H1 (cell line): Measurements from ENCODE around the gene MAGEB10. TPM values are rescaled to one million over a fixed set of nuclear protein-coding genes. Genes with fewer than 3 reads are reported as not detected.

Experiments used
- CTCF ChIA-PET: fragments of 300-600 bp; sonication (Branson Sonifier 250); formaldehyde crosslinking; loops from one replicate; lab custom pipeline; 2021; ENCODE audit not compliant: partially characterized antibody; lab: Charles Lee
- POLR2A ChIA-PET: fragments of 300-600 bp; sonication (Branson Sonifier 250); formaldehyde crosslinking; loops from one replicate; lab custom pipeline; 2021; ENCODE audit warnings: inconsistent platforms; ENCODE audit not compliant: partially characterized antibody; lab: Charles Lee
- DNase-seq, 2 experiments: peaks; one replicate each; pipeline versions ENCODE4 v3.0.0 to v3.0.0-alpha.2; 2010 to 2022; ENCODE audit warnings: low spot score in 2 of 2, low read depth in 1 of 2, mixed read lengths in 1 of 2
- FAIRE-seq: peaks from 2 replicates; lab custom pipeline; 2011; peaks lifted over from hg19 to GRCh38; lab: Jason Lieb, UNC
- H2AFZ ChIP-seq: 2 replicates; pipeline ENCODE4 v1.8.1; 2012; ENCODE audit warnings: low read length, inconsistent platforms
- H2AK5ac ChIP-seq: 2 replicates; pipeline ENCODE4 v1.6.1; 2013; ENCODE audit warnings: low read depth, low read length
- H2BK120ac ChIP-seq: replicated peaks from 2 replicates; pipeline ENCODE3; 2013; ENCODE audit warnings: low read depth, low read length, inconsistent platforms
- H2BK12ac ChIP-seq: 2 replicates; pipeline ENCODE4 v1.6.1; 2013; ENCODE audit warnings: low read depth, low read length
- H2BK15ac ChIP-seq: 2 replicates; pipeline ENCODE4 v1.6.1; 2013; ENCODE audit warnings: low read length
- H2BK20ac ChIP-seq: 2 replicates; pipeline ENCODE4 v1.6.1; 2013; ENCODE audit warnings: low read length
- H2BK5ac ChIP-seq: 2 replicates; pipeline ENCODE4 v1.6.1; 2013; ENCODE audit warnings: low read depth, low read length
- H3K14ac ChIP-seq: 2 replicates; pipeline ENCODE4 v1.6.1; 2013; ENCODE audit warnings: inconsistent platforms; ENCODE audit not compliant: insufficient read length
- H3K18ac ChIP-seq: 2 replicates; pipeline ENCODE4 v1.6.1; 2013; ENCODE audit warnings: low read length; ENCODE audit errors: extremely low read depth
- H3K23ac ChIP-seq: 2 replicates; pipeline ENCODE4 v1.6.1; 2013; ENCODE audit warnings: inconsistent platforms; ENCODE audit not compliant: insufficient read length
- H3K23me2 ChIP-seq: 2 replicates; pipeline ENCODE4 v1.6.1; 2013; ENCODE audit warnings: low read depth, low read length
- H3K27ac ChIP-seq: 2 replicates; pipeline ENCODE4 v1.6.1; 2011; ENCODE audit warnings: low read depth, low read length, inconsistent platforms
- H3K27me3 ChIP-seq, 4 experiments: replicated peaks in 1 of 4; 1 replicate in 1 of 4; 2 replicates in 3 of 4; pipeline versions ENCODE4 v1.6.1 to v1.8.1; 2011 to 2013; ENCODE audit warnings: low read length in 3 of 4, mild to moderate bottlenecking in 3 of 4, inconsistent platforms in 2 of 4, mixed read lengths in 2 of 4, moderate library complexity in 1 of 4; ENCODE audit not compliant: control insufficient read depth in 3 of 4, insufficient read depth in 3 of 4; ENCODE audit errors: extremely low read depth in 1 of 4
- H3K36me3 ChIP-seq, 4 experiments: 2 replicates each; pipeline versions ENCODE4 v1.6.1 to v1.8.1; 2011 to 2013; ENCODE audit warnings: mild to moderate bottlenecking in 4 of 4, low read length in 3 of 4, moderate library complexity in 2 of 4, control low read depth in 1 of 4, inconsistent platforms in 1 of 4; ENCODE audit not compliant: insufficient read depth in 4 of 4, control insufficient read depth in 2 of 4
- H3K4ac ChIP-seq: replicated peaks from 2 replicates; pipeline ENCODE3; 2013; ENCODE audit warnings: low read length, low read depth, mixed read lengths, inconsistent platforms; ENCODE audit not compliant: insufficient read length
- H3K4me1 ChIP-seq, 4 experiments: replicated peaks in 1 of 4; 1 replicate in 1 of 4; 2 replicates in 3 of 4; pipeline versions ENCODE4 v1.6.1 to v1.8.1; 2011 to 2013; ENCODE audit warnings: low read length in 3 of 4, inconsistent platforms in 2 of 4, mixed read lengths in 1 of 4; ENCODE audit not compliant: insufficient read depth in 4 of 4, control insufficient read depth in 3 of 4
- H3K4me2 ChIP-seq, 2 experiments: 2 replicates each; pipeline versions ENCODE4 v1.6.1 to v1.8.1; 2011 to 2013; ENCODE audit warnings: low read depth in 2 of 2, low read length in 2 of 2, control low read depth in 1 of 2, inconsistent platforms in 1 of 2, mild to moderate bottlenecking in 1 of 2; ENCODE audit not compliant: insufficient read depth in 1 of 2
- H3K4me3 ChIP-seq, 4 experiments: fragments of 200-600, 300-600 bp in 1 of 4; sonication (generic), shearing (Covaris generic), sonication (Bioruptor Twin) in 1 of 4; 2 replicates each; pipeline versions ENCODE4 v1.5.1 to v1.8.1; 2011 to 2016; ENCODE audit warnings: low read length in 4 of 4, low read depth in 3 of 4, control low read depth in 2 of 4, inconsistent platforms in 2 of 4, mild to moderate bottlenecking in 2 of 4, mixed read lengths in 1 of 4, moderate library complexity in 1 of 4; ENCODE audit not compliant: insufficient read depth in 2 of 4; ENCODE audit errors: extremely low read depth in 1 of 4
- H3K56ac ChIP-seq: replicated peaks from 2 replicates; pipeline ENCODE3; 2013; ENCODE audit warnings: low read depth, mild to moderate bottlenecking, mixed read lengths, low read length, inconsistent platforms; ENCODE audit not compliant: insufficient read length
- H3K79me1 ChIP-seq: 2 replicates; pipeline ENCODE4 v1.6.1; 2013; ENCODE audit warnings: low read depth, low read length, control low read depth
- H3K79me2 ChIP-seq, 2 experiments: 2 replicates each; pipeline versions ENCODE4 v1.6.1 to v1.8.1; 2012 to 2013; ENCODE audit warnings: low read length in 2 of 2, mild to moderate bottlenecking in 2 of 2, inconsistent platforms in 1 of 2; ENCODE audit not compliant: insufficient read depth in 2 of 2, control insufficient read depth in 1 of 2
- H3K9ac ChIP-seq, 4 experiments: replicated peaks in 1 of 4; 1 replicate in 1 of 4; 2 replicates in 3 of 4; pipeline versions ENCODE4 v1.6.1 to v1.8.1; 2011 to 2013; ENCODE audit warnings: low read depth in 3 of 4, low read length in 3 of 4, control low read depth in 2 of 4, mild to moderate bottlenecking in 2 of 4, moderate library complexity in 2 of 4, inconsistent platforms in 1 of 4; ENCODE audit errors: extremely low read depth in 1 of 4
- H3K9me3 ChIP-seq, 2 experiments: 2 replicates each; pipeline versions ENCODE4 v1.6.1 to v1.8.1; 2012 to 2013; ENCODE audit warnings: mild to moderate bottlenecking in 2 of 2, moderate library complexity in 2 of 2, control low read depth in 1 of 2, inconsistent platforms in 1 of 2, low read depth in 1 of 2, low read length in 1 of 2, mixed read lengths in 1 of 2; ENCODE audit not compliant: insufficient read depth in 2 of 2
- H4K20me1 ChIP-seq, 2 experiments: replicated peaks in 1 of 2; 2 replicates each; pipeline versions ENCODE3 to v1.8.1; 2011 to 2013; ENCODE audit warnings: inconsistent platforms in 2 of 2, low read length in 2 of 2, mild to moderate bottlenecking in 1 of 2; ENCODE audit not compliant: insufficient read depth in 2 of 2, control insufficient read depth in 1 of 2
- H4K5ac ChIP-seq: 2 replicates; pipeline ENCODE4 v1.6.1; 2013; ENCODE audit warnings: low read length, low read depth, mixed read lengths, inconsistent platforms; ENCODE audit not compliant: insufficient read length
- H4K8ac ChIP-seq: 2 replicates; pipeline ENCODE4 v1.8.0; 2013; ENCODE audit warnings: mild to moderate bottlenecking, moderate library complexity, low read length, inconsistent platforms; ENCODE audit not compliant: insufficient read depth; ENCODE audit errors: extremely low read depth
- H4K91ac ChIP-seq: replicated peaks from 2 replicates; pipeline ENCODE3; 2013; ENCODE audit warnings: low read length, mixed read lengths, inconsistent platforms; ENCODE audit not compliant: insufficient read length
- MAFK ChIP-seq: IDR thresholded peaks from 2 replicates; pipeline ENCODE4 v1.6.1; 2012; ENCODE audit warnings: low read depth, mild to moderate bottlenecking, improper control_type of control experiment, low read length
- TBP ChIP-seq: IDR thresholded peaks from 2 replicates; pipeline ENCODE4 v1.6.1; 2011; ENCODE audit warnings: low read depth, low read length, improper control_type of control experiment
- WGBS, 2 experiments: shearing (Covaris generic) in 1 of 2; methylation state at CpG; one replicate each; pipeline versions ENCODE4 v1.1.6 to v1.1.7; 2013 to 2015; ENCODE audit warnings: low lambda C conversion rate in 2 of 2, mixed read lengths in 2 of 2, inconsistent platforms in 1 of 2, low coverage in 1 of 2, missing lambda C conversion rate in 1 of 2; ENCODE audit not compliant: insufficient replicate concordance in 2 of 2, insufficient coverage in 1 of 2, insufficient read length in 1 of 2; ENCODE audit errors: extremely low coverage in 1 of 2, missing lambda C conversion rate in 1 of 2; 5-methylcytosine and 5-hydroxymethylcytosine counted together
- polyA plus RNA-seq, 7 experiments: library from polyadenylated mRNA; depleted of rRNA in 3 of 7; stranded (reverse) in 5 of 7; unstranded in 2 of 7; fragments of >200 nt in 5 of 7; fragments of 200-250 nt in 2 of 7; gene quantifications; 1 replicate in 5 of 7; 2 replicates in 1 of 7; 4 replicates in 1 of 7; pipeline versions ENCODE4 v1.2.1 to v1.2.3, GENCODE V29; 2011 to 2013; ENCODE audit warnings: missing spikeins in 2 of 7, mixed read lengths in 2 of 7
- total RNA-seq: library from RNA; stranded (reverse); fragmentation: NEBNext Ultra II Directional; extraction: Animal tissue kit (Norgen Biotek cat#: 25700); gene quantifications from 2 replicates; pipeline ENCODE4 v1.2.1, GENCODE V29; 2021

Gene MAGEB10
- total and polyA plus RNA-seq, 2 of the 8 experiments (the other 6 are each of a cell fraction or from before 2014, with no cell fraction given): not detected

GRCh38 chrX:27842859-27843258 lies 35.1 kb downstream of the MAGEB10 start:
- no peak for FAIRE-seq
- 97% methylated on average over 4 of the region's 4 CpGs; no CpG with 5 or more reads in 1 of the 2 experiments for WGBS, 2 experiments
- no peaks in the 10 kb centered on the region; a peak in 1 of 7 replicates for H3K4me1 ChIP-seq

More at GRCh38 chrX:27842859-27843258, 35.1 kb downstream of the MAGEB10 start:
- Histone ChIP-seq H3K79me2 (no peaks in the 10 kb centered on the region), H3K4me2 (no peak overlapping the region), H2BK5ac (no peak overlapping the region), H2AFZ (no peak overlapping the region), H4K20me1 (no peaks in the 10 kb centered on the region), H3K9ac (no peak overlapping the region), H2BK15ac (no peak overlapping the region), H4K8ac (no peak overlapping the region)
- POLR2A ChIA-PET: no interaction called here
- TF ChIP-seq MAFK: peak; percentile 52; the same call in 1 of the 2 replicates
- TF ChIP-seq TBP: no peak
- TF ChIP-seq, all 59 proteins: peak for 1
- no peak overlapping the region for H2BK12ac ChIP-seq
- no peak overlapping the region for H3K27ac ChIP-seq
- no peak overlapping the region for H4K5ac ChIP-seq
- CTCF ChIA-PET: no interaction called here
- H3K27me3 ChIP-seq: no peaks in the 10 kb centered on the region
- no peak overlapping the region for H3K4ac ChIP-seq
- H4K91ac ChIP-seq: no peak overlapping the region
- no peaks in the 10 kb centered on the region for H3K79me1 ChIP-seq
- no peak overlapping the region for H2BK20ac ChIP-seq
- H2AK5ac ChIP-seq: no peak overlapping the region
- H3K4me3 ChIP-seq: no peak overlapping the region
- H2BK120ac ChIP-seq: no peak overlapping the region
- H3K56ac ChIP-seq: no peak overlapping the region
- H3K23ac ChIP-seq: no peak overlapping the region
- no peaks in the 10 kb centered on the region for H3K23me2 ChIP-seq
- H3K9me3 ChIP-seq: no peaks in the 10 kb centered on the region
- no peak overlapping the region for H3K18ac ChIP-seq
- no peak overlapping the region for H3K14ac ChIP-seq
- no peaks in the 10 kb centered on the region for H3K36me3 ChIP-seq
- DNase-seq: no peak
